HL-60/S4 treated with phorbol 12-myristate 13-acetate at 8.2 ng/mL for 4 days and 3 days (cell line): ENCODE measurements around the gene GTF2H4.
"Not testable (repeated sequence)": the region's sequence is repeated elsewhere in the genome, so short reads cannot be mapped to it uniquely, and the experiment has no call there.

Experiments used
- in situ Hi-C: fragments of 300-500 bp; cut with MboI; formaldehyde crosslinking; loops from 2 replicates; pipeline ENCODE4 v1.15.0; 2022; ENCODE audit warnings: low sequenced_read_pairs

GTF2H4 gene

DNA sequence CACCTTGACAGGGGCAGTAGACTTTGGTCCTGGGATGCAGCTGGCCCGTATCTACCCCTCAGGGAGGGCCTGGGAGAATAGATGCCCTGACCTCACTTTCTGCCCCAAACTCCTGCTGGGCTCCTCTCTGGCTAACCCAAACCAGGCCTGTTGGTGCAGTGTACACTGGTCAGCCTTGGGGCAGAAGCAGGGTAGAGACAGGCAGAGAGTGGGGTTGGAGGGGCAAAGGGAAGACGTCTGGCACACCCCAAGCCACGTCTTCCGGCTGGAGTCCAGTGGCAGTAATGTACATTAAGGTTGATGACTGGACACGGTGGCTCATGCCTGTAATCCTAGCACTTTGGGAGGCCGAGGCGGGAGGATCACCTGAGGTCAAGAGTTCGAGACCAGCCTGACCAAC lies 14.3 kb upstream of the GTF2H4 start:
- in situ Hi-C loops: no loop called here

DNA sequence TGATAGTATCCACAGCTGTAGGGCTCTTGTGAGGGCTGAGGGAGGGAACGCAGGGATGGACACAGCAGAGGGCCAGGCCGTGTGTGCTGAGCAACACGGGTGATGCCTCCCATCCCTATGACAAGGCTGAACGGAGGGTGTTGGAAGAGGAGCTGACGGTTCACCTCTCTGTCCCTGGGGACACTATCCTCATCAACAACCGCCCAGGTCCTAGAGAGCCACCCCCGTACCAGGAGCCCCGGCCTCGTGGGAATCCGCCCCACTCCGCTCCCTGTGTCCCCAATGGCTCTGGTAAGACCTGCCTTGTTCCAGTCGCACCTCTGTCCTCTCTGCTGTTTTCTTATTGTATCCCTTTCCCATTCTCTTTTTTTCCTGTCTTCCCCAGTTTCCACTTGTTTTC lies 13.6 kb upstream of the GTF2H4 start:
- in situ Hi-C loops: no loop called here

DNA sequence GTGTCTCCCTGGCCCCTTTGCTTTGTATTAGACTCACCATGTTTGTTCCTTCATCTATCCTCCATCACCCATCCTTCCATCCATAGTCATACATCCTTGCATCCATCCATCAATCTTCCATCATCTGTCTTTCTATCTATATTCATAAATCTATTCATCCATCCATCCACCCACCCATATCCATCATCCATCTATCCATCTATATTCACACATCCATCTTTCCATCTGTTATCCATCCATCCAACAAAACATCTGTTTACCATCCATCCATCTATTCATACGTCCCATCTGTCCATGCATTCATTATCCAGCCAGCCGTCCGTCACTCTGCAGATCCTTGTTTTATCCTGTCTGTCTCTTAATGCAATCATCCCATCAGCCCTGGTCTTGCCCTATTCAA lies 13.1 kb upstream of the GTF2H4 start:
- in situ Hi-C loops: no loop called here

DNA sequence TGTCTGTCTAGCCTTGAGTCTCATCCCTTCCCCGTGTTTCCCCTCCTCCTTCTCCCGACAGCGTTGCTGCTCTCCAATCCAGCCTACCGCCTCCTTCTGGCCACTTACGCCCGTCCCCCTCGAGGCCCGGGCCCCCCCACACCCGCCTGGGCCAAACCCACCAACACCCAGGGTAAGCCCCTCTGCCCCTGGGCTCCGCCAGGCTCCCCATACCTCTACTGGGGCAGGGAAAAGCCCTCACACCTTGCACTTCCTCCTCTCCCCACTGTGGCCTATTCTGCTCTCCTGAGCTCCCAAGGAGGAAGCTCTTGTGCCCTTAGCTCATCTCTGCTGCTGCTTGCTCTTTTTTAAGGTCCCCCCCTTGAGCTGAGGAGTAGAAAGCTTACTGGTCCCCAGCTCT lies 12.7 kb upstream of the GTF2H4 start:
- in situ Hi-C loops: no loop called here

DNA sequence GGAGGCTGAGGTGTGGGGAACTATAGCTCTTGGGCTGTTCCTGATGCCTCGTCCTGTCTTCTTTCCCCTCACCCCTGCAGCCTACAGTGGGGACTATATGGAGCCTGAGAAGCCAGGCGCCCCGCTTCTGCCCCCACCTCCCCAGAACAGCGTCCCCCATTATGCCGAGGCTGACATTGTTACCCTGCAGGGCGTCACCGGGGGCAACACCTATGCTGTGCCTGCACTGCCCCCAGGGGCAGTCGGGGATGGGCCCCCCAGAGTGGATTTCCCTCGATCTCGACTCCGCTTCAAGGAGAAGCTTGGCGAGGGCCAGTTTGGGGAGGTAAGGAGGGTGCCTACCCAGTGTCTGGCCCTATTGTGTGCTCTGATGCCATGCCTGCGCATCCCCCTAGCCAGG lies 11.5 kb upstream of the GTF2H4 start:
- in situ Hi-C loops: no loop called here

DNA sequence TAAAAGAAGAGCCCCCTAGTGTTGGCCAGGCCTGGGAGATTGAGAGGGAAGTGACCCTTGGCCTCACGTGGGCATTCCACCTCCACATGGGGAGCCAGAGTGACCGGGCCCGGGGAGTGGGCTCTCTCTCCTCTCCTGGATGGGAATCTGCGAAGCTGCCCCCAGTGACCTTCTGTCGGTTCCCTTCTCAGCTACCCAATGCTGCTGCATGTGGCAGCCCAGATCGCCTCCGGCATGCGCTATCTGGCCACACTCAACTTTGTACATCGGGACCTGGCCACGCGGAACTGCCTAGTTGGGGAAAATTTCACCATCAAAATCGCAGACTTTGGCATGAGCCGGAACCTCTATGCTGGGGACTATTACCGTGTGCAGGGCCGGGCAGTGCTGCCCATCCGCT lies 10.1 kb upstream of the GTF2H4 start:
- in situ Hi-C loops: no loop called here

DNA sequence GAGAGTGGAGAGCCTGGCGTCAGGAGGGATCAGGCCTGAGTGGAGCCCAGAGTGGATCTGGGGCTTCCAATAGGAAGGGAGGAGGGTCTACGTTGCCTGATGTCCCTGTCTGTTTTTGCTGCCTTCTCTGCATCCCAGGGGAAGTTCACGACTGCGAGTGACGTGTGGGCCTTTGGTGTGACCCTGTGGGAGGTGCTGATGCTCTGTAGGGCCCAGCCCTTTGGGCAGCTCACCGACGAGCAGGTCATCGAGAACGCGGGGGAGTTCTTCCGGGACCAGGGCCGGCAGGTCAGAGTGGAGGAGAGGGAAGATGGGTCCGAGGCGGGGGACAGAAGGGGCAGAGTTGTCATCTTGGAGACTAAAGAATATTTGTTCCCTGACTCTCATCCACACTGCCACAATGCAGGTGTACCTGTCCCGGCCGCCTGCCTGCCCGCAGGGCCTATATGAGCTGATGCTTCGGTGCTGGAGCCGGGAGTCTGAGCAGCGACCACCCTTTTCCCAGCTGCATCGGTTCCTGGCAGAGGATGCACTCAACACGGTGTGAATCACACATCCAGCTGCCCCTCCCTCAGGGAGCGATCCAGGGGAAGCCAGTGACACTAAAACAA lies 9.2 kb upstream of the GTF2H4 start:
- in situ Hi-C loops: no loop called here

DNA sequence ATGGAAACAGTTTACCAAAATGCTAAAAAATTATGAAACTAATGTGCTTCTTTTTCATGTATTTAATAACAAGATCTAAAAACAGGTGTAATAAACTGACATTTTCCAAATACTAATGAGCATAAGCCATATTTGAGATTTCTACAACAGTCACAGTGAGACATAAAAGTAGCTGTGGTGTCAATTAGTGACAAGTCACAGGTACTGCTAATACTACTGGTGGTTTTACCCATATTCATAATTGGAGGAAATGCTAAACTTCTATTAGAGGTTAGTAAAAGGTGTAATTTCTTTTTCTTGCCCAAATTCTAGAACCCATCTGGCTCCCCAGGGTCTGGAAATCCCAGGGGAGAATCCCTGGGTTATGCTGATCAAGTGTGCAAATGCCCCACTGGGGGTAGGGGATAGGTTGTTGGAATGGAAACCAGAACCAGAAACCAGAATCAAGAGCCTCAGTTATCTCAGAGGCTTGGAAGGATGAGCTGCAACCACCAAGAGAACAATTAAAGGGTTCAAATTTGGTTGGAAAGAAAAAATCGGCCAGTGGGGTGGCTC lies 7.1 kb upstream of the GTF2H4 start:
- in situ Hi-C loops: no loop called here

DNA sequence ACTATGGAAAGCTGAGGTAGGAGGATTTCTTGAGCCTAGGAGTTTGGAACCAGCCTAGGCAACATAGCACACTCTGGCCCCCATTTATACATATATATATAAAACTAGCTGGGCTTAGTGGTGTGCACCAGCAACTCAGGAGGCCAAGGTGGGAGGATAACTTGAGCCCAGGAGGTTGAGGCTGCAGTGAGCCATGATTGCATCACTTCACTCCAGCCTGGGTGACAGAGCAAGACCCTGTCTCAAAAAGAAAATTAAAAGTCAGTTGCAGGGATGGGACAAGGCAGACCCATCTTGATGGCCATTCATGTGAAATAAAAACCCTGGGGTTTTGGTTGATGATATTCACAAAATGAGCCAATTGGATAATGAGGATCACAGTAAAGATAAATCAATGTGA lies 6.6 kb upstream of the GTF2H4 start:
- in situ Hi-C loops: no loop called here

DNA sequence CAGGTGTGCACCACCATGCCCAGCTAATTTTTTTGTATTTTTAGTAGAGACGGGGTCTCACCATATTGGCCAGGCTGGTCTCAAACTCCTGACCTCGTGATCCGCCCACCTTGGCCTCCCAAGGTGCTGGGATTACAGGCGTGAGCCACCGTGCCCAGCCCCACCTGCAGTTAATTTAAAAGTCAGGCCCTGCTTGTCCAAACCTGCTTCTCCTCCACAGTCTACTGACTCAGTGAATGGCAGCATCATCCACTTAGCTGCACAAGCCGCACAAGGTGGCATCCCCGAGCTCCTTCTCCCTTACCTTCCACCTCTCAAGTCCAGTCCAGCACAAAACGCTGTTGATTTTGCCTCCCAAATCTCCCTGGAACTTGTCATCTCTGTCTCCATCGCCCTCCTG lies 5.8 kb upstream of the GTF2H4 start:
- in situ Hi-C loops: not testable (repeated sequence)

DNA sequence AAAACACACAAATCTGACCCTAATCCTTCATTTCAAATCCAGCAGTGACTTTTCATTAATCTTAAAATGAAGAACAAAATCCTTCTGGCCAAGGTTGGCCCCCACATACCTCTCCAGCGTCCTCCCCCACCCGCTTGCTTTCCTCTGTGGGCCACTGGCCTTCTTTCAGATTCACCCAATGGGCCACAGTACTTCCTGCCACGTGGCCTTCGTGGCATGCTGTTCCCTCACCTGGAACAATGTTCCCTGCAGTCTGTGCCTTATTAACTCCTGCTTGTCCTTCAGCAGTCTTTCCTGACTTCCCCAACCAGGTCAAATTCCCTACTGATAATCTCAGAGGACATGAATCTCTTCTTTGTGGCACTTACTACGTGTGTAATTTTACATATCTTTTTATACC lies 5.3 kb upstream of the GTF2H4 start:
- in situ Hi-C loops: no loop called here

DNA sequence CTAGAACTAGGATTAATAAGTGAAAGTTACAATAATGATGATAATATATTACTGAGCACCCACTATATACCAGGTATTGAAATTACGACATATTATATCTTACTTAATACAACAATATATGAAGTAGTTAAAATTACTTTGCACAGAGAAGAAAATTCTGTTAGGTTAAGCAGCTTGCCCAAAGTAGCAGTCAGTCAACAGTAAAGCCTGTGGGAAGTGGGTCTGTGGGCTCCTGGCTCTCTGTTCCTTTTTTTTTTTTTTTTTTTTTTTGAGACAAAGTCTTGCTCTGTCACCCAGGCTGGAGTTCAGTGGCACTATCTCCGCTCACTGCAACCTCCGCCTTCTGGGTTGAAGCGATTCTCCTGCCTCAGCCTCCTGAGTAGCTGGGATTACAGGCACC lies 4.8 kb upstream of the GTF2H4 start:
- in situ Hi-C loops: no loop called here

DNA sequence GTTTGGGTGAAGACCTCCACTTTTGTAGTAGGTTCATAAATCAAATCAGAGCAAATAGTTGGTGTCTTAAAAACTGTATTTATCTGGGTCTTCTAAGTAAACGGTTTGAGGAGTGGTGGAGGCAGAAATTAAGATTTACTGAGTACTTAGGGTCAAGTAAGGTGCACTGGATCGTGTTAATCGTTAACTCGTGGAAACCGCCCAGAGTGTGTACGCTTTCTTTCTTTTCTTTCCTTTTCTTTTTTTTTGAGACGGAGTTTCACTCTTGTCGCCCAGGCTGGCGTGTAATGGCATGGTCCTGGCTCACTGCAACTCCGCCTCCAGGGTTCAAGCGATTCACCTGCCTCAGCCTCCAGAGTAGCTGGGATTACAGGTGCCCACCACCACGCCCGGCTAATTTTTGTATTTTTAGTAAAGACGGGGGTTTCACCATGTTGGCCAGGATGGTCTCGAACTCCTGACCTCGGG lies 683 bp upstream of the GTF2H4 start:
- in situ Hi-C loops: not testable (repeated sequence)

DNA sequence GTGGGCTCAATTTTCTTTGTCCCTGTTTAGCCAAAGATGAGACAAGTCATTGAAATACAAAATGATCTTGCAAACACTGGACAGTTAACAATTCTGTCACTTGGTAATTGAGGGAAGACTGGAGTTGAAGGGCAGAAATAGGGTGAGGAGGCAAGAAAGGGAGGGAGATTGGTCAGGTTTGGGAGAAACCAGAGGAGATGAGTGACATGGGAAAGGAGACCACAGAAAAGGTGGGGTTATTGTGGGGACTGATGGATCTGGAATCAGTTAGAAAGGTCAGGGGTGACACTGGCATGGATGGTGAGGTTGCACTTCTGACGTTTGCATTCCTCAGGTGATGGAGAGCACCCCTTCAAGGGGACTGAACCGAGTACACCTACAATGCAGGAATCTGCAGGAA lies 693 bp downstream of the GTF2H4 start:
- in situ Hi-C loops: no loop called here

DNA sequence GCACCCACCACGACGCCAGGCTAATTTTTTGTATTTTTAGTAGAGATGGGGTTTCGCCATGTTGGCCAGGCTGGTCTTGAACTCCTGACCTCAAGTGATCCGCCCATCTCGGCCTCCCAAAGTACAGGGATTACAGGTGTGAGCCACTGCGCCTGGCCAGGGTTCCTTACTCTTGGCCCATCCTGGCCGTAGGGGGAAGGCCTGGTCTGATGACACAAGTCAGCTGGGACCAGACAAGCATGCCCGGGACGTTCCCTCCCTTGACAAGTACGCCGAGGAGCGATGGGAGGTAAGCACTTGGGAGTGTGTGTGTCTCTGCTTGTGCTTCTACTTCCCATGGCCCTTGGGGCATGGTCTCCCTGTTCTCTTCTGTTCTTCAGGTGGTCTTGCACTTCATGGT lies 2.5 kb downstream of the GTF2H4 start:
- in situ Hi-C loops: not testable (repeated sequence)

DNA sequence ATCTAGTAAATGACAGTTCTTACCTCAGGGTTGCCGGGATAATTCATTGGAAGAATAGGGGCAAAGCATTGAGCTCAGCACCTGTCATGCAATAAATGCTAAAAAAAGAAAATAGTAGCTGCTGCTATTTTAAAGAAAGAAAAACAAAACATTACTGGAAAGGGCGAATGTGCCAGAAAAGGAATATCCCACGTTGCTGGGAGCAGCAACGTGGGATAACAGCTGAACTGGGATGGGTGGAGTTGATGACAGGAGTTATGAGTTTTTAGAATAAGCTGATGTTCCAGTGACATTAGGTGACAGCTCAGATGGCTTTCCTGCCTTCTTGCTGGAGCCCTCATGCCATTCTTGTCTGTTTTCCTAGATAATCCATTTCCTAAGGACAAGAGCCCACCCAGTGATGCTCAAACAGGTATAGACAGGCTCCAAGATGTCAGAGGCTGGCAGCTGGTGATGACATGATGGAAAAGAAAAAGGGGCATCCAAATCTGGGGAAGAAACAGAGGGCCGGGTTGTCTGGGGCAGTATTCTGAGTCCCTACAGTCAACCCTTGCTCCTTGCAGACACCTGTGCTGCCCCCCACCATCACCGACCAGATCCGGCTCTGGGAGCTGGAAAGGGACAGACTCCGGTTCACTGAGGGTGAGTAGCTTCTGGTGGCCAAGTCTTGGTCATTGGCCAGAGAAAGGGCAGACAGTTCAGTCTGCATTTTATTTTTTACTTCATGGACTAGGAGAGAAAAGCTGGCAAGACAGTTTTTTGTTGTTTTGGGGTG lies 4.9 kb downstream of the GTF2H4 start:
- in situ Hi-C loops: no loop called here

DNA sequence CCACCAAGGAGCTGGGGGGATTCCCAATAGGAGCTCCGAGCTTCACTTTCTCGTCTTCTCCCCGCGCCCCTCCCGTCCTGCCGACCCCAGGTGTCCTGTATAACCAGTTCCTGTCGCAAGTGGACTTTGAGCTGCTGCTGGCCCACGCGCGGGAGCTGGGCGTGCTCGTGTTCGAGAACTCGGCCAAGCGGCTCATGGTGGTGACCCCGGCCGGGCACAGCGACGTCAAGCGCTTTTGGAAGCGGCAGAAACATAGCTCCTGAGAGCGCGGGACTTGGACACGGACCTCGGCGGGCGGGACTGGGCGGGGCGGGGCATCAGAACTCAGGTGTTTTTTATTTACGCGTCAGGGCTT lies 5.7 kb downstream of the GTF2H4 start:
- in situ Hi-C loops: no loop called here

DNA sequence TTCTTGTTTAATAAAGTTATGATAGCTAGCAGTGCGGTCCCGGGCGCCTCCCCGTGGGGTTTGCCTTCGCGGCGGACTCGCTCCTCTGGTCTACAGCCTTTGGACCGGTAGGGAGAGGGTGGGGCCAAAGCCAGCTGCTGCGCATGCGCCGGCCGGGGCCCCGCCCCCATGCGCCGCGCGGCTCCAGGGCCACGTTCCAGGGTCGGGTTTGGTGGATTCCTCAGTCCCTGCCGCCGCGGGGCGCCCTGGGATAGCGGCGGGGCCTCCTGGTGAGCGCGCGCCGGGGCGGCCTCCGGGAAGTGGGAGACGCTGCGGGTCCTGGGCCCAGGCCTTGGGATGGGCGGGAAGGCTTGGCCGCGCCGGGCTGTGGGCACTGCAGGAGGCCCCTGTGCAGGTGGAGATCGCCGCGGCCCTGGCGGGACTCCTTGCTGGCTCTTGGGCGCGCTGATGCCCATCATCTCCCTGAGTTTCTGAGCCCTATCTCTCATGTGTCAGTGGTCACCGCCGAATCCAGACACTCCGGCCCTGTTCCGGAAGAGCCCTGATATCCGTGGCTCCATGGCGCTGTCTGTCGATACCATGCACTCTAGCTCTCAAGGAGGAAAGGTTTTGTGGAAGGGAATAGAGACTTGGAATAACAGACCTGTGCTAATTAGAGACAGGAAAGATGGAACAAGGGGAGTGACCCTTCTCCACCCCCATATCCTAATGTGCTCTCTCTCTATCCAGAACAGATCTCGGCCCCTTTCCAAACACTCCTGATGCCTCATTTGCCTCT lies 6.3 kb downstream of the GTF2H4 start, which contains the start of gene VARS2:
Gene VARS2 (plus strand): TSS at position 163 of the 778 bp plus-strand sequence. CDS start 599 bp downstream, at position 762.
- in situ Hi-C loops: no loop called here

DNA sequence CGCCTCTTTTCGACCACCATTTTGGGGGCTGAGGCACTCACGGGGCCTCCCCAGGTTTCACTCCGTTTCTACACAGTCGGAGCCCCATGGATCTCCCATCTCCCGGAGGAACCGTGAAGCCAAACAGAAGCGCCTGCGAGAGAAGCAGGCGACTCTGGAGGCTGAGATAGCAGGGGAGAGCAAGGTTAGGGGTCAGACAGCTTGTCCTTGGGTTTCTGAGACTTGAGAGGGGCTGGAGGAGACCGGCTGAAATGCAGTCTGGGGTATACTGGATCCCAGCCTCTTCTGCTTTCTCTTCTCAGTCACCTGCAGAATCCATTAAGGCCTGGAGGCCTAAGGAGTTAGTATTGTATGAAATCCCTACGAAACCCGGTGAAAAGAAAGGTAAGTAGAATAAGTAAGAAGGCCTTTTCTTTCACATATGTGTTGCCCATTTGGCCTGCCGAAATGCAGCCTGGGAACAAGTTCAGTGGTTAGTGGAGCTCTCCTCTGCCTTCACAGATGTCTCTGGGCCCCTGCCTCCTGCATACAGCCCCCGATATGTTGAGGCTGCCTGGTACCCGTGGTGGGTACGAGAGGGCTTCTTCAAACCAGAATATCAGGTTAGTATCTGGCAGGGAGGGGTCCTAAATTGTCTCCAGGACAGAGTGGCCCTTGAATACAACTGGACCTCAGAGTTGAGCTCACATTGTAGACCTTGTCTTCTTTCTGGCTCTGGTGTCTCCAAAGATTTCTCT lies 7.0 kb downstream of the GTF2H4 start:
- in situ Hi-C loops: no loop called here

DNA sequence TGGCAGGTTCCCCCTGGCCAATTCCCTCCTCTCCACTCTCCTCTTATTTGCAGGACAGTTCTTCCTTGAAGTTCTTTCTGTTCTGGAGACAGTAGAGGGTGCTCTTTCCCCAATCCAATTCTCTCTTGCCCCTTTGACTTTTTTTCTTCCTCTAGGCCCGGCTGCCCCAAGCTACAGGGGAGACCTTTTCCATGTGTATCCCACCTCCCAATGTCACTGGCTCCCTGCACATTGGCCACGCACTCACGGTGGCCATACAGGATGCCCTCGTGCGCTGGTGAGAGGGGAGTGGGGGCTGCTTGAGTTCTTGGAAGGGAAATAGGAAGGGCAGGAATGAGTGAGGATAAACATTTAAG lies 7.6 kb downstream of the GTF2H4 start:
- in situ Hi-C loops: no loop called here

DNA sequence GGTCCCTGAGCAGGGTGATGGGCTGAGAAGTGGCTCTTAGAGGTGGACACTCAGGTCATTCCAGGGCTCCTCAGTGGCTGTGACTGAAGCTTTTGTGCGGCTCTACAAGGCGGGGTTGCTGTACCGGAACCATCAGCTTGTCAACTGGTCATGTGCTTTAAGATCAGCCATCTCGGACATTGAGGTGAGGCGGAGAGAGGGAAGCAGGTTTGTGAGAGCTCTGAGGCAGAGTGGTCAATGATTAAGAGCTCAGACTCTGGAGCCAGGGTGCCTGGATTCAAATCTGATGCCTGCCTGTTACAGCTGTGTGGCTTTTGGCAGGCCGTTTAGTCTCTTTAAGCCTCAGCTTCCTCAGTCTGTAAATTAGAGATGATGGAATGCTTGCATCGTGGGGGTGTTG lies 9.0 kb downstream of the GTF2H4 start:
- in situ Hi-C loops: no loop called here
